Measurements from ENCODE around the gene PTPRM.

- TF ChIP-seq CTCF (IDR thresholded peaks at IDR 0.05), result no peak
- no peak for TF ChIP-seq REST (IDR thresholded peaks at IDR 0.05; ENCODE audit: insufficient read depth in 1 of 2, low read depth in 2 of 2, low read length in 1 of 2)
These were observed 354.9 kb downstream of the PTPRM start for GRCh38 chr18:7921938-7922587.

Measured in Panc1 (cell line).